TTC549 (cell line): ENCODE data around the gene HSBP1.
A peak's percentile ranks its signal among the peaks of the same experiment; 100 is the strongest.

Experiments
- FAIRE-seq: peaks from 2 replicates; lab custom pipeline; 2012; peaks lifted over from hg19 to GRCh38; lab: Jason Lieb, UNC

The HSBP1 gene

GRCh38 chr16:83807710-83808572 is at the start of gene HSBP1:
HSBP1 (plus strand) TSS chr16:83807978; CDS start chr16:83808077, 99 bp downstream.
- FAIRE-seq = peak; percentile 42

GRCh38 chr16:83762141-83762991 is 45.4 kb upstream of the HSBP1 start:
- FAIRE-seq = no peak

- FAIRE-seq = no peak
Measured at GRCh38 chr16:83762992-83763358, 44.8 kb upstream of the HSBP1 start.

- FAIRE-seq = no peak
Measured at GRCh38 chr16:83768986-83769385, 38.8 kb upstream of the HSBP1 start.

- no peak for FAIRE-seq
Measured at GRCh38 chr16:83769397-83770008, 38.3 kb upstream of the HSBP1 start.

- FAIRE-seq = no peak
Measured at GRCh38 chr16:83771306-83771942, 36.4 kb upstream of the HSBP1 start.

- no peak for FAIRE-seq
Measured at GRCh38 chr16:83772806-83773205, 35.0 kb upstream of the HSBP1 start.

- FAIRE-seq = no peak
Measured at GRCh38 chr16:83774066-83774465, 33.7 kb upstream of the HSBP1 start.

- no peak for FAIRE-seq
Measured at GRCh38 chr16:83776944-83777343, 30.8 kb upstream of the HSBP1 start.

- no peak for FAIRE-seq
Measured at GRCh38 chr16:83779886-83780285, 27.9 kb upstream of the HSBP1 start.

GRCh38 chr16:83785455-83785854 is 22.3 kb upstream of the HSBP1 start:
- FAIRE-seq = no peak

- FAIRE-seq = no peak
Measured at GRCh38 chr16:83789642-83790401, 18.0 kb upstream of the HSBP1 start.

- no peak for FAIRE-seq
Measured at GRCh38 chr16:83791916-83792315, 15.9 kb upstream of the HSBP1 start.

GRCh38 chr16:83792391-83792790 is 15.4 kb upstream of the HSBP1 start:
- FAIRE-seq = no peak

GRCh38 chr16:83793179-83793578 is 14.6 kb upstream of the HSBP1 start:
- no peak for FAIRE-seq

GRCh38 chr16:83794860-83795554 is 12.8 kb upstream of the HSBP1 start:
- no peak for FAIRE-seq

GRCh38 chr16:83797013-83797412 is 10.8 kb upstream of the HSBP1 start:
- no peak for FAIRE-seq

GRCh38 chr16:83799336-83799735 is 8.4 kb upstream of the HSBP1 start:
- no peak for FAIRE-seq

GRCh38 chr16:83802135-83802534 is 5.6 kb upstream of the HSBP1 start:
- FAIRE-seq = no peak

GRCh38 chr16:83802554-83803205 is 5.1 kb upstream of the HSBP1 start:
- no peak for FAIRE-seq
